ENCODE data around the gene UBQLN4.

DNA sequence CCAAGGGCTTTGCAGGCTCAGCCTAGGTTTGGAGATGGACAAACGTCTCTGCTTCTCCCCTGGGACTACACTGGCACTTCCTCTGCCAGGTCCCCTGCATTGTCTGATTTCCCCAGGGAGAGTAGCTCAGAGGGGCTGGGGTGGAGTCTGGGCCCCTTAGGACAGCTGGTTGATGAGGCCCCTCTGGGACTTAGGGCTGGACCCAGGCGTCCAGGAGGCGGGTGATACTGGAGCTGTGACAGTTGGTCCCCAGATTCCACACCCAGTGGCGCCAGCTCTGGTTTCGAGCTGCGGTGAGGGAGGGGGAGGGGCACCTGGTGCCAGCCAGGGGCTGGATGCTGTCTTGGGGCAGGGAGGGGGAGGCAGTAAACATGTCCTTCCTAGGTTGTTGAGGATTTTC lies 36.1 kb upstream of the UBQLN4 start:
- TF ChIP-seq, protein P1, sequence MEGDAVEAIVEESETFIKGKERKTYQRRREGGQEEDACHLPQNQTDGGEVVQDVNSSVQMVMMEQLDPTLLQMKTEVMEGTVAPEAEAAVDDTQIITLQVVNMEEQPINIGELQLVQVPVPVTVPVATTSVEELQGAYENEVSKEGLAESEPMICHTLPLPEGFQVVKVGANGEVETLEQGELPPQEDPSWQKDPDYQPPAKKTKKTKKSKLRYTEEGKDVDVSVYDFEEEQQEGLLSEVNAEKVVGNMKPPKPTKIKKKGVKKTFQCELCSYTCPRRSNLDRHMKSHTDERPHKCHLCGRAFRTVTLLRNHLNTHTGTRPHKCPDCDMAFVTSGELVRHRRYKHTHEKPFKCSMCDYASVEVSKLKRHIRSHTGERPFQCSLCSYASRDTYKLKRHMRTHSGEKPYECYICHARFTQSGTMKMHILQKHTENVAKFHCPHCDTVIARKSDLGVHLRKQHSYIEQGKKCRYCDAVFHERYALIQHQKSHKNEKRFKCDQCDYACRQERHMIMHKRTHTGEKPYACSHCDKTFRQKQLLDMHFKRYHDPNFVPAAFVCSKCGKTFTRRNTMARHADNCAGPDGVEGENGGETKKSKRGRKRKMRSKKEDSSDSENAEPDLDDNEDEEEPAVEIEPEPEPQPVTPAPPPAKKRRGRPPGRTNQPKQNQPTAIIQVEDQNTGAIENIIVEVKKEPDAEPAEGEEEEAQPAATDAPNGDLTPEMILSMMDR (IDR thresholded peaks at IDR 0.05): no peak
- TF ChIP-seq, protein P2, sequence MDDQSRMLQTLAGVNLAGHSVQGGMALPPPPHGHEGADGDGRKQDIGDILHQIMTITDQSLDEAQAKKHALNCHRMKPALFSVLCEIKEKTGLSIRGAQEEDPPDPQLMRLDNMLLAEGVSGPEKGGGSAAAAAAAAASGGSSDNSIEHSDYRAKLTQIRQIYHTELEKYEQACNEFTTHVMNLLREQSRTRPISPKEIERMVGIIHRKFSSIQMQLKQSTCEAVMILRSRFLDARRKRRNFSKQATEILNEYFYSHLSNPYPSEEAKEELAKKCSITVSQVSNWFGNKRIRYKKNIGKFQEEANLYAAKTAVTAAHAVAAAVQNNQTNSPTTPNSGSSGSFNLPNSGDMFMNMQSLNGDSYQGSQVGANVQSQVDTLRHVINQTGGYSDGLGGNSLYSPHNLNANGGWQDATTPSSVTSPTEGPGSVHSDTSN (IDR thresholded peaks at IDR 0.05): no peak
